Stimulated activated CD8-positive, alpha-beta memory T cell treated with anti-CD3 and anti-CD28 coated beads, Interleukin-12 subunit alpha, Interleukin-12 subunit beta, amount 100 ng/mL, for 4 hours (primary cell): ENCODE results near the gene SPATA31A6.
"Not testable (repeated sequence)": the region's sequence is repeated elsewhere in the genome, so short reads cannot be mapped to it uniquely, and the experiment has no call there.

ENCODE experiments used
- DNase-seq: peaks from one replicate; pipeline ENCODE4 v3.0.0-alpha.2; 2020; ENCODE audit warnings: low read depth

Gene SPATA31A6

DNA sequence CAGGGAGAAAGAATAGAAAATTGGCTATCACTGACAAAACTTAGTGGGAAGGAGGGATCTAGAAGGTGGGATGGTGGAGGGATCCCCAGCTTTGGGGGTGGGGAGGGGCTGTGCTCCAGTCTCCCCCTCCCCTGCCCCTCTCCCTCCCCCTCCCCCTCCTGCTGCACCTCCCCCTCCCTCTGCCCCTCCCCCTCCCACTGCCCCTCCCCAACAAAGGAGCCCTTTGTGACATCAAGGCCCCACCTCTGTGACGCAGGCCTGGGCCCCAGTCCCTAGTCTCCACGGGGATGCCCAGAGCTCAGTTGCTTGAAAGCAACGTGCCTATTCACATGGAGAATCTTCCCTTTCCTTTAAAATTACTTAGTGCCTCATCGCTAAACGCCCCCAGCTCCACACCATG is at the start of gene SPATA31A6:
Gene SPATA31A6, plus strand, starts transcription at position 301 of the 400 bp plus-strand sequence. Its CDS starts 29 bp downstream, at position 330.
- DNase-seq = not testable (repeated sequence)

DNA sequence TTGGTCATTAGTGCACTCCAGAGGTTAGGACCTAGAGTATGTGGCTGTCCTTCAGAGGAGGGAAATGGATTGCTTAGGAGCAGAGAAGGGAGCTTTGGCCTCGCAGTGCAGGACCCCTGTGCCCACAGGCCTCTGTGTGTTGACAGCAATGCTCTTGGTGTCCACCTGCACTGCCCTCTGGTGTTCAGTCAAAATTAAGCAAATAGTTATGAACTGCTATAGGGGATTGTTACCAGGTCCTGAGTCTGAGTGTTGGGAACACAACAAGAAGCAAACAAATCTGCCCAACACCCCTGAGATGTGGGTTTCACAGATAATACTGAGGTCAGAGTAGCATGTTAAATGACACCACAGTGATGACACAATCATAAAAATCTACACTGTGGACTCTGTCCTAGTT is 23.2 kb upstream of the SPATA31A6 start:
- not testable (repeated sequence) for DNase-seq

DNA sequence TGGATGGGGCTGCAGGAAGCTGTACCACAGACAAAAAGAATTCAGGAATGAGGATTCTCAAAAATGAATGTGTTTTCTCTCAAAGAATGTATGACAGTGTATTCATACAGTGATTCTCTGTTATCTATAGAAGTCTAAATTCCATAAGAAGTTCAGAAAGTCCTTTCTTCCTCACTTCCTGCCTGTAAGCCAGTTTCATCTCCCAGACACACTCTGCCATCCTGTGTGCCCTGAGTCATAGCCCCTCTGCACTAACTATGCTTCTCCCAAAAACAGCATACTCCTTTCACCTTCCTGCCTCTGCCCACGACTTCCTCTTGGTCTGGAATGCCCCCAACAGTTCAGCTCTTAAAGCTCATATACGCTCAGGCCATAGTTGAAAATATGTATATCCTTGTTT is 36.4 kb downstream of the SPATA31A6 start:
- not testable (repeated sequence) for DNase-seq

DNA sequence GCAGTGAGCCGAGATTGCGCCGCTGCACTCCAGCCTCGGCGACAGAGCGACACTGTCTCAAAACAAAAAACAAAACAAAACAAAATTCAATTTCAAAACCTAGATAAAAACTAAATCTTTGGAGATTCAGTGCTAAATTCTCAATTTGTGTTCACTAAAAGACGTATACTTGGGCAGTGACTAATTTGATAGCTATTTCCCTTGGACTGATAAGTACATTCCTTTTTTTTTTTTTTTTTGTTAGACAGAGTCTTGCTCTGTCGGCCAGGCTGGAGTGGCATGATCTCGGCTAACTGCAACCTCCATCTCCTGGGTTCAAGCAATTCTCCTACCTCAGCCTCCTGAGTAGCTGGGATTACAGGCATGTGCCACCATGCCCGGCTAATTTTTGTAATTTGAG is 39.8 kb downstream of the SPATA31A6 start:
- DNase-seq = not testable (repeated sequence)

DNA sequence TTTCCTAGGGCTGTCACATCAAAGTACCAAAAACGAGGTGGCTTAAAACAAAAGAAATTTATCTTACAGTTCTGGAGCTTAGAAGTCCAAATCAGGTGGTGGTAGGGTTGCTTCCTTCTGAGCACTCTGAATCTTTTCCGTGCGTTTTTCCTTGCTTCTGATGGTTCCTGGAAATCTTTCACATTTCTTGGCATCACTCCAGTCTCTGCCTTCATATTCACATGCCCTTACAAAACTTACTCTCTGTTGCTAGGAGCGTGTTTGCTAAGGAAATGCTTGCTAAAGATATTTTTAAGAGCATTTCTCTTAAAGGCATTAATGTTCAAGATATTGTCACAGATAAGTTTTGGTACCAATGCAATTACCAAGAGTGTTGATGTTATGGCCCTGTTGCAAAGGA is 49.6 kb downstream of the SPATA31A6 start:
- not testable (repeated sequence) for DNase-seq

DNA sequence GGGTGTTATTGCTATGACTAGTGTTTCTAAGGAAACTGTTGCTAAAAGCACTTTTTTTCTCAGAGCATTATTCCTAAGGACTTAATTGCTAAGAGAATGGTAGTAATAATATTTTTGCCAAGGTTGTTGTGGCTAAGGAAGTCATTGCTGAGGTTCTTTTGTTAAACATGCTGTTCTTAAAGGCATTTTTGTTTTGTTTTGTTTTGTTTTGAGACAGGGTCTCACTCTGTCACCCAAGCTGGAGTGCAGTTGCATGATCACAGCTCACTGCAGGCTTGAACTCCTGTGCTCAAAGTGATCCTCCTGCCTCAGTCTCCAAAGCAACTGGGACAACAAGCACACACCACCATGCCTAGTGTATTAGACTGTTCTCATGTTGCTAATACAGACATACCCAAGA is 51.2 kb downstream of the SPATA31A6 start:
- not testable (repeated sequence) for DNase-seq

DNA sequence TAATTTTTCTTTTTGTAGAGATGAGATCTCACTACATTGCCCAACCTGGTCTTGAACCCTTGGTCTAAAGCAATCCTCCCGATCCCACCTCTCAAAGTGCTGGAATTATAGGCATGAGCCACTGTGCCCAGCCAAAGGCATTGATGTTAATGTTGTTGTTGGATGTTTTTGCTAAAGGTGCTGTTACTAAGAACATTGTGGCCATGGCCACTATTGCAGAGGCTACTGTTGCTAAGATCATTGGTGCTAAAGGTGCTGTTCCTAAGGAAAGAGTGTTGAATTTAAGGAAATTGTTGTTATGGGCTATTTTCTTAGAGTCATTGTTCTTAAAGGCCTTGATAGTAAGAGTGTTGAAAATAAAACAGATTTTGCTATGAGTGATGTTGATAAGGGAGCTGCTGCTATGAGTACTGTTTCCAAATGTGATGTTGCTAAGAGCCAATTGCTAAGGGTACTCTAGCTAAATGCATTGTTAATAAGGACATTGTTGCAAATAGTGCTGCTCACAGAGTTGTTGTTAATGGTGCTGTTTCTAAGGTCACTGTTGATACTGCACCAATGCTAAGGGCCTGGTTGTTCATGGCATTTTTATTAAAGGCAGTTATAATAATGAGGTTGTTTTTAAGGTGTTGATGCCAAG is 52.0 kb downstream of the SPATA31A6 start:
- not testable (repeated sequence) for DNase-seq

DNA sequence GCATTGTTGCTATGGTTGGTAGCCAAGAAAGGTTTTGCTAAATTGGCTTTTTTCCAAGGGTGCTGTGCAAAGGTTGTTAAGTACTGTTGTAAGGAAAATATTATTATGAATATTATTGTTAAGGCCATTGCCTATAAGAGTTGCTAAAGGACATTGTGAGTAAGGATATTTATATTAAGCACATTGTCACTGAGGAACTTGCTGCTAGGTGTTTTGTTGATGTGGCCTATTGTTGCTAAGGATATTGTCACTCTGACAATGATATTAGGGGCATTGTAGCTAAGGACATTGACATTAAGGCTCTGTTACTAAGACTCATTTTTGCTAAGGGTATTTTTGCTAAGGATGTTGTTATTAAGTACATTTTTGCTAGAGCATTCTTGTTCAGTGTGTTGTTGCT is 52.6 kb downstream of the SPATA31A6 start:
- not testable (repeated sequence) for DNase-seq

DNA sequence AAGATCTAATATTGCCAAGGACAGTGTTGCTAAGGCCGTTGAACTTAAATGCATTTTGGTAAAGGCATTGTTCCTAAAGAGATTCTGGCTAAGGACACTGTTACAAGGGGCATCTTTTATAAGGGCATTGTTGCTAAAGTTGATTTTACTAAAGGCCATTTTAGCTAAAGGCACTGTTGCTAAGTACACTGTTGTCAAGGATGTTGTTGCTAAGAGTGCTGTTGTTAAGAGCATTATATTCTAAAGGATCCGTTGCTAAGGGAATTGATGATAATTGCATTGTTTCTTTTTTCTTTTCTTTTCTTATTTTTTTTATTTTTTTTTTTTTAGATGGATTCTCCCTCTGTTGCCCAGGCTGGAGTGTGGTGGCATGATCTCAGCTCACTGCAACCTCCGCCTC is 53.9 kb downstream of the SPATA31A6 start:
- DNase-seq = not testable (repeated sequence)

DNA sequence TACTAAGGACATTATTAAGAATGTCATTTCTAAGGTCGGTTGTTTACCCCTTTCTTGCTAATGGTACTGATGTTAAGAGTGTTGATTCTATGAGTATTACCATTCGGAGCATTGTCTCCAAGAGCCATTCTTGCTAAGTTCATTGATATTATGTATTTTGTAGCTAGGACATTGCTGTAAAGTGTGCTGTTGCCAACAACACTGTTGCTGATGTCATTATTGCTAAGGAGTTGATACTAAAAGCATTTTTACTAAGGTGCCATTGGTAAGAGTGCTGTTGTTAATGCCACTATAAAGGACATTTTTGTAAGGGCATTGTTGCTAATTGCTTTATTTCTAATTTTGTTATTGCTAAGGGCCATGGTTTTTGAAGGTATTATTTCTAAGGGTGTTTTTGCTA is 55.4 kb downstream of the SPATA31A6 start:
- DNase-seq = not testable (repeated sequence)
